IMR-90 (cell line): ENCODE results near the gene SEPTIN3. TPM values are rescaled to one million over a fixed set of nuclear protein-coding genes. Genes with fewer than 3 reads are reported as not detected.

Experiments used
- ATAC-seq: fragments of 200-7000 bp; cut with Tn5 transposase; 2 replicates; pipeline ENCODE4 v1.9.1; 2020; ENCODE audit warnings: low read depth, mild to moderate bottlenecking, moderate library complexity
- BruUV-seq: library from RNA; stranded (reverse); fragments of 400-500 nt; replicated peaks from 2 replicates; lab custom pipeline; 2021; lab: Mats Ljungman, UMichigan
- CTCF ChIA-PET: fragments of 300-600 bp; formaldehyde crosslinking; extraction: SDS; loops from one replicate; lab custom pipeline; 2021; ENCODE audit warnings: antibody characterized with exemption; lab: Yijun Ruan, JAX
- POLR2A ChIA-PET: fragments of 300-600 bp; sonication (Branson Sonifier 250); formaldehyde crosslinking; loops from one replicate; lab custom pipeline; 2022; ENCODE audit warnings: antibody characterized with exemption; ENCODE audit not compliant: unreplicated experiment; lab: Charles Lee
- DNase-seq: peaks from one replicate; pipeline ENCODE4 v3.0.0; 2013
- H2AFZ ChIP-seq: replicated peaks from 2 replicates; pipeline ENCODE3; 2013; ENCODE audit warnings: low read length, mild to moderate bottlenecking; ENCODE audit not compliant: poor library complexity
- H2AK5ac ChIP-seq: 2 replicates; pipeline ENCODE4 v1.6.1; 2013; ENCODE audit warnings: low read depth, low read length, inconsistent platforms
- H2AK9ac ChIP-seq: replicated peaks from 2 replicates; pipeline ENCODE3; 2013; ENCODE audit warnings: mild to moderate bottlenecking, low read depth, low read length, moderate library complexity; ENCODE audit not compliant: poor library complexity
- H2BK120ac ChIP-seq: 2 replicates; pipeline ENCODE4 v1.6.1; 2013; ENCODE audit warnings: low read depth, low read length, inconsistent platforms
- H2BK15ac ChIP-seq: 3 replicates; pipeline ENCODE4 v1.6.1; 2013; ENCODE audit warnings: low read depth, low read length, inconsistent platforms
- H2BK20ac ChIP-seq: 2 replicates; pipeline ENCODE4 v1.6.1; 2013; ENCODE audit warnings: low read depth, mild to moderate bottlenecking, inconsistent platforms, low read length, moderate library complexity
- H2BK5ac ChIP-seq: 2 replicates; pipeline ENCODE4 v1.6.1; 2013; ENCODE audit warnings: mild to moderate bottlenecking, low read depth, low read length, inconsistent platforms; ENCODE audit not compliant: poor library complexity, severe bottlenecking
- H3K14ac ChIP-seq: replicated peaks from 2 replicates; pipeline ENCODE4 v1.6.1; 2013; ENCODE audit warnings: low read depth, low read length, inconsistent platforms
- H3K18ac ChIP-seq: 2 replicates; pipeline ENCODE4 v1.6.1; 2013; ENCODE audit warnings: low read depth, low read length, control low read depth
- H3K23ac ChIP-seq: 2 replicates; pipeline ENCODE4 v1.6.1; 2013; ENCODE audit warnings: low read depth, low read length, inconsistent platforms
- H3K27ac ChIP-seq: 2 replicates; pipeline ENCODE4 v1.5.1; 2013; ENCODE audit warnings: mild to moderate bottlenecking, control low read depth, low read length; ENCODE audit not compliant: insufficient read depth
- H3K27me3 ChIP-seq: 2 replicates; pipeline ENCODE4 v1.6.1; 2013; ENCODE audit warnings: low read length; ENCODE audit not compliant: control insufficient read depth, insufficient read depth
- H3K36me3 ChIP-seq: 2 replicates; pipeline ENCODE4 v1.6.1; 2013; ENCODE audit warnings: low read length, mixed read lengths; ENCODE audit not compliant: control insufficient read depth, insufficient read depth
- H3K4ac ChIP-seq: 2 replicates; pipeline ENCODE4 v1.6.1; 2013; ENCODE audit warnings: low read depth, low read length, inconsistent platforms
- H3K4me1 ChIP-seq: 2 replicates; pipeline ENCODE4 v1.6.1; 2013; ENCODE audit warnings: low read length, mixed read lengths; ENCODE audit not compliant: control insufficient read depth, insufficient read depth
- H3K4me2 ChIP-seq: 2 replicates; pipeline ENCODE4 v1.6.1; 2013; ENCODE audit warnings: low read depth, mild to moderate bottlenecking, control low read depth, low read length, moderate library complexity
- H3K4me3 ChIP-seq: 2 replicates; pipeline ENCODE4 v1.5.1; 2013; ENCODE audit warnings: low read depth, mild to moderate bottlenecking, control low read depth, low read length, moderate library complexity; ENCODE audit not compliant: insufficient read depth
- H3K56ac ChIP-seq: 2 replicates; pipeline ENCODE4 v1.6.1; 2013; ENCODE audit warnings: low read length, inconsistent platforms; ENCODE audit not compliant: insufficient read depth; ENCODE audit errors: extremely low read depth
- H3K79me1 ChIP-seq, 2 experiments: 2 replicates each; pipeline ENCODE4 v1.6.1; 2013; ENCODE audit warnings: low read length in 2 of 2, inconsistent platforms in 1 of 2, low read depth in 1 of 2
- H3K9ac ChIP-seq: 2 replicates; pipeline ENCODE4 v1.6.1; 2013; ENCODE audit warnings: low read depth, low read length, control low read depth
- H3K9me1 ChIP-seq: 2 replicates; pipeline ENCODE4 v1.6.1; 2013; ENCODE audit warnings: low read length, inconsistent platforms; ENCODE audit not compliant: insufficient read depth
- H3K9me3 ChIP-seq: 2 replicates; pipeline ENCODE4 v1.6.1; 2013; ENCODE audit warnings: low read length; ENCODE audit not compliant: control insufficient read depth, insufficient read depth
- H4K20me1 ChIP-seq: 2 replicates; pipeline ENCODE4 v1.6.1; 2013; ENCODE audit warnings: low read length, inconsistent platforms; ENCODE audit not compliant: insufficient read depth
- H4K5ac ChIP-seq: 2 replicates; pipeline ENCODE4 v1.6.1; 2013; ENCODE audit warnings: mild to moderate bottlenecking, low read depth, low read length, control low read depth
- H4K8ac ChIP-seq, 2 experiments: 2 replicates each; pipeline ENCODE4 v1.6.1; 2013; ENCODE audit warnings: low read depth in 2 of 2, low read length in 2 of 2, control low read depth in 1 of 2, inconsistent platforms in 1 of 2
- H4K91ac ChIP-seq: 2 replicates; pipeline ENCODE4 v1.6.1; 2013; ENCODE audit warnings: low read depth, low read length, inconsistent platforms; ENCODE audit not compliant: insufficient read depth
- BHLHE40 ChIP-seq: fragments of 150-350 bp; IDR thresholded peaks from 2 replicates; pipeline ENCODE4 v1.6.1; 2016; ENCODE audit warnings: mild to moderate bottlenecking, low read depth, low read length
- FOS ChIP-seq: fragments of 150-350 bp; IDR thresholded peaks from 2 replicates; pipeline ENCODE4 v1.6.1; 2016; ENCODE audit warnings: low read depth, low read length
- MXI1 ChIP-seq: IDR thresholded peaks from 2 replicates; pipeline ENCODE4 v1.6.1; 2012; ENCODE audit warnings: low read depth, mild to moderate bottlenecking, low read length, moderate library complexity, borderline replicate concordance
- WGBS, 2 experiments: methylation state at CpG; one replicate each; pipeline versions ENCODE4 v1.1.5 to v1.1.7; 2013; ENCODE audit warnings: missing lambda C conversion rate in 2 of 2; ENCODE audit not compliant: insufficient read length in 1 of 2; ENCODE audit errors: extremely low coverage in 2 of 2; 5-methylcytosine and 5-hydroxymethylcytosine counted together
- dilution Hi-C: fragments of 300-500 bp; cut with HindIII; formaldehyde crosslinking; loops from one replicate; pipeline ENCODE4 v1.14.3; 2018; ENCODE audit warnings: low sequenced_read_pairs; ENCODE audit not compliant: unreplicated experiment
- in situ Hi-C: fragments of 300-500 bp; cut with MboI; formaldehyde crosslinking; loops from 3 replicates; pipeline ENCODE4 v1.14.3; 2019; ENCODE audit warnings: low sequenced_read_pairs, inconsistent platforms, mixed read lengths
- intact Hi-C: fragments of 100-400 bp; cut with micrococcal nuclease; formaldehyde crosslinking; loops from 2 replicates; pipeline ENCODE4 v1.10.0; 2022
- polyA plus RNA-seq, 3 experiments: library from polyadenylated mRNA; depleted of rRNA; stranded (reverse); fragments of >200 nt; gene quantifications; 2 replicates each; pipeline ENCODE4 v1.2.3, GENCODE V29; 2012; ENCODE audit warnings: low replicate concordance in 1 of 3
- total RNA-seq: library from RNA; depleted of rRNA; stranded (reverse); fragments of >200 nt; gene quantifications from 2 replicates; pipeline ENCODE4 v1.2.3, GENCODE V29; 2012

SEPTIN3 gene
- total and polyA plus RNA-seq, 2 of the 4 experiments (the other 2 are of a cell fraction): 0.15 to 0.18 TPM

GRCh38 chr22:41933411-41934177, 35.6 kb upstream of the SEPTIN3 start:
- dilution Hi-C loops: no loop called here
- CTCF ChIA-PET: no interaction called here
- H2BK15ac ChIP-seq: no peak overlapping the region

More at GRCh38 chr22:41933411-41934177, 35.6 kb upstream of the SEPTIN3 start:
- Histone ChIP-seq H3K4me3 (no peak overlapping the region), H3K9ac (no peak overlapping the region), H3K4me2 (no peak overlapping the region), H3K27me3 (no peaks in the 10 kb centered on the region), H3K9me3 (no peaks in the 10 kb centered on the region), H2AK9ac (no peak overlapping the region), H4K8ac (no peak overlapping the region), H4K20me1 (no peaks in the 10 kb centered on the region; the same call in 1 of the 2 replicates), H3K23ac (no peak overlapping the region), H2BK120ac (no peak overlapping the region), H4K5ac (no peak overlapping the region), H4K91ac (no peak overlapping the region), H2AFZ (peak overlapping the region; percentile 32), H3K27ac (no peak overlapping the region), H3K4ac (no peak overlapping the region), H3K56ac (no peak overlapping the region), H3K14ac (no peak overlapping the region), H3K4me1 (no peaks in the 10 kb centered on the region), H2AK5ac (no peak overlapping the region), H2BK20ac (no peak overlapping the region), H3K9me1 (no peaks in the 10 kb centered on the region; the same call in 1 of the 2 replicates), H3K36me3 (no peaks in the 10 kb centered on the region), H2BK5ac (no peak overlapping the region), H3K79me1 (no peaks in the 10 kb centered on the region), H3K18ac (no peak overlapping the region)
- intact Hi-C loops (no loop called here), in situ Hi-C loops (no loop called here)
- DNase-seq (no peak), ATAC-seq (no peak)
- POLR2A ChIA-PET: no interaction called here
- no TSS peak for BruUV-seq
- no peak for TF ChIP-seq FOS
- TF ChIP-seq BHLHE40: no peak
- no peak for TF ChIP-seq MXI1
- no CpG with 5 or more reads among the region's 16 CpGs for WGBS, 2 experiments
